A673 (cell line): ENCODE measurements around the gene E2F1. TPM values are rescaled to one million over a fixed set of nuclear protein-coding genes. Genes with fewer than 3 reads are reported as not detected.

Source experiments
- BruUV-seq: library from RNA; stranded (reverse); fragments of 400-500 nt; replicated peaks from 2 replicates; lab custom pipeline; 2021; lab: Mats Ljungman, UMichigan
- CTCF ChIA-PET: fragments of 300-600 bp; sonication (Branson Sonifier 250); formaldehyde crosslinking; loops from one replicate; lab custom pipeline; 2022; ENCODE audit warnings: antibody characterized with exemption; lab: Charles Lee
- POLR2A ChIA-PET: fragments of 300-600 bp; sonication (Branson Sonifier 250); formaldehyde crosslinking; loops from one replicate; lab custom pipeline; 2022; ENCODE audit warnings: antibody characterized with exemption; ENCODE audit not compliant: low non-redundant PET; lab: Charles Lee
- DNase-seq: peaks from one replicate; pipeline ENCODE4 v3.0.0-alpha.2; 2015; ENCODE audit warnings: low spot score
- H3K27ac ChIP-seq: fragments of 200-600 bp; sonication (generic); 2 replicates; pipeline ENCODE4 v1.5.1; 2016; ENCODE audit warnings: mixed run types, low read depth, mild to moderate bottlenecking, mixed read lengths, antibody characterized with exemption, low read length; ENCODE audit not compliant: poor library complexity, severe bottlenecking
- H3K27me3 ChIP-seq: fragments of 200-600 bp; sonication (generic); replicated peaks from 2 replicates; pipeline ENCODE4 v1.6.1; 2017; ENCODE audit warnings: mixed run types, low read depth, mild to moderate bottlenecking, mixed read lengths, antibody characterized with exemption, low read length; ENCODE audit not compliant: insufficient read depth, poor library complexity
- H3K36me3 ChIP-seq: fragments of 200-600 bp; sonication (generic); 2 replicates; pipeline ENCODE4 v1.6.1; 2016; ENCODE audit warnings: mixed run types, mild to moderate bottlenecking, mixed read lengths, antibody characterized with exemption, low read length; ENCODE audit not compliant: insufficient read depth, poor library complexity, severe bottlenecking
- H3K4me1 ChIP-seq: fragments of 200-600 bp; sonication (generic); 2 replicates; pipeline ENCODE4 v1.6.1; 2017; ENCODE audit warnings: mixed run types, mild to moderate bottlenecking, mixed read lengths, antibody characterized with exemption, low read length; ENCODE audit not compliant: insufficient read depth, poor library complexity, severe bottlenecking
- H3K4me3 ChIP-seq: fragments of 200-600 bp; sonication (generic); 2 replicates; pipeline ENCODE4 v1.5.1; 2016; ENCODE audit warnings: low read depth, mixed run types, mild to moderate bottlenecking, mixed read lengths, low read length; ENCODE audit not compliant: poor library complexity, severe bottlenecking
- H3K9me3 ChIP-seq: fragments of 200-600 bp; sonication (generic); 2 replicates; pipeline ENCODE4 v1.6.1; 2016; ENCODE audit warnings: mixed run types, low read depth, mild to moderate bottlenecking, mixed read lengths, antibody characterized with exemption, low read length; ENCODE audit not compliant: poor library complexity, severe bottlenecking
- EZH2 ChIP-seq: fragments of 200-600 bp; sonication (generic); IDR thresholded peaks from 2 replicates; pipeline ENCODE4 v1.6.1; 2017; ENCODE audit warnings: borderline replicate concordance, low read depth, mild to moderate bottlenecking, mixed read lengths, antibody characterized with exemption, low read length; ENCODE audit not compliant: poor library complexity, severe bottlenecking
- intact Hi-C: fragments of 100-400 bp; cut with micrococcal nuclease; formaldehyde crosslinking; loops from one replicate; pipeline ENCODE4 v1.10.0; 2022; ENCODE audit not compliant: unreplicated experiment
- total RNA-seq: library from RNA; stranded (reverse); gene quantifications from 2 replicates; pipeline ENCODE4 v1.2.3, GENCODE V29; 2021
- TF ChIP-seq, protein P1 (sequence below): fragments of 300-800, 200-600 bp; sonication (generic); conservative IDR thresholded peaks from 2 replicates; pipeline ENCODE4 v1.5.1; 2017; ENCODE audit warnings: low read depth, mild to moderate bottlenecking, antibody characterized with exemption, low read length, moderate library complexity, mixed read lengths

E2F1 gene
- total RNA-seq, 1 experiment from 2014 or later, result 86.0 TPM

DNA sequence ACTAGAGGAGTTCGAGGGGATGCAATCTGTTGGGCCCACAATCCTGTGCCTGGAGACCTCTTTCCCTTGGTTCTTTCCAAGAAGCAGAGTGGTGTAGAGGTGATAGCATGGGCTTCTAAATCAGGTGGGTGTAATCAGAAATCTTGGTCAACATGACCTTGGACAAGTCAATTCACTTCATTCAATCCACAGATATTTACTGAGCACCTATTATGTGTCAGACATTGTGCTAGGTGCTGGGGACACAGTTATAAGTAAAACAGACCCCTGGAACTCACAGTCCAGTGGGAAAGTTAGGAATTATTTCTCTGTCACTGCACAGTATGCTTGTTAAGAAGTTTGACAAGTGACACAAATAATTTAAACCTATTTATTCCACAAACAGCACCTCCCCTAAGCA is 3.3 kb upstream of the E2F1 start:
- DNase-seq, result no peak
- no peaks in the 10 kb centered on the region for H3K9me3 ChIP-seq
- H3K4me1 ChIP-seq, result peaks cover 13% of the 10 kb centered on the region
- H3K27ac ChIP-seq, result no peak overlapping the region
- POLR2A ChIA-PET, result no interaction called here
- intact Hi-C loops, result no loop called here
- H3K36me3 ChIP-seq, result no peaks in the 10 kb centered on the region
- H3K4me3 ChIP-seq, result no peak overlapping the region
- CTCF ChIA-PET, result no interaction called here
- TF ChIP-seq EZH2, result no peak
- TF ChIP-seq, protein P1, sequence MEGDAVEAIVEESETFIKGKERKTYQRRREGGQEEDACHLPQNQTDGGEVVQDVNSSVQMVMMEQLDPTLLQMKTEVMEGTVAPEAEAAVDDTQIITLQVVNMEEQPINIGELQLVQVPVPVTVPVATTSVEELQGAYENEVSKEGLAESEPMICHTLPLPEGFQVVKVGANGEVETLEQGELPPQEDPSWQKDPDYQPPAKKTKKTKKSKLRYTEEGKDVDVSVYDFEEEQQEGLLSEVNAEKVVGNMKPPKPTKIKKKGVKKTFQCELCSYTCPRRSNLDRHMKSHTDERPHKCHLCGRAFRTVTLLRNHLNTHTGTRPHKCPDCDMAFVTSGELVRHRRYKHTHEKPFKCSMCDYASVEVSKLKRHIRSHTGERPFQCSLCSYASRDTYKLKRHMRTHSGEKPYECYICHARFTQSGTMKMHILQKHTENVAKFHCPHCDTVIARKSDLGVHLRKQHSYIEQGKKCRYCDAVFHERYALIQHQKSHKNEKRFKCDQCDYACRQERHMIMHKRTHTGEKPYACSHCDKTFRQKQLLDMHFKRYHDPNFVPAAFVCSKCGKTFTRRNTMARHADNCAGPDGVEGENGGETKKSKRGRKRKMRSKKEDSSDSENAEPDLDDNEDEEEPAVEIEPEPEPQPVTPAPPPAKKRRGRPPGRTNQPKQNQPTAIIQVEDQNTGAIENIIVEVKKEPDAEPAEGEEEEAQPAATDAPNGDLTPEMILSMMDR, result no peak
- BruUV-seq, result no TSS peak
- no peaks in the 10 kb centered on the region for H3K27me3 ChIP-seq

DNA sequence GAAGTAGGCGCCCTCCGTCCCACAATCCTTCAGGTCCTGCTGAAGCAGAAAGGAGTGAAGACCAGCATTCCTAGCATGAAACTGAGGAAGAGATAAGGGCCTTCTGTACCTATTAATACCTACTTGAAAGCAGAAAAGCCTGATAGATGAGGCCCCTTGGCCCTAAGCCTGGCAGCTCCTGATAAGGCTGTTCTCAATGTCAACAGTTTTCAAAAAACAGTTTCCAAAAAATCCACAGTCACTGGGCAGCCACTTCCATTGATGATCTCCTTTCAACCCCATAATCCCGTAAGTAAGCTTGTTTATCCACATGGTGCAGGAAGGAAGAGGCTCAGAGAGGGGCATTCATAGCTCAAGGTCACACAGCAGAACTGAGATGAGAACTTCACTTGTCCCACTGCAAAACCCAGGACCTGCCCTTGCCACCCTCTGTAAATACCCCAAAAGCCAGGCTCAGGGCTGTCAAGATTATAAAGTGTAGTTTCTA is 2.8 kb upstream of the E2F1 start:
- no peaks in the 10 kb centered on the region for H3K36me3 ChIP-seq
- CTCF ChIA-PET, result no interaction called here
- H3K9me3 ChIP-seq, result no peaks in the 10 kb centered on the region
- intact Hi-C loops, result no loop called here
- DNase-seq, result no peak
- no TSS peak for BruUV-seq
- H3K27me3 ChIP-seq, result no peaks in the 10 kb centered on the region
- H3K4me1 ChIP-seq, result peaks cover 18% of the 10 kb centered on the region
- POLR2A ChIA-PET, result no interaction called here
- no peak overlapping the region for H3K4me3 ChIP-seq
- no peak overlapping the region for H3K27ac ChIP-seq
- TF ChIP-seq EZH2, result no peak
- TF ChIP-seq, protein P1, result no peak

DNA sequence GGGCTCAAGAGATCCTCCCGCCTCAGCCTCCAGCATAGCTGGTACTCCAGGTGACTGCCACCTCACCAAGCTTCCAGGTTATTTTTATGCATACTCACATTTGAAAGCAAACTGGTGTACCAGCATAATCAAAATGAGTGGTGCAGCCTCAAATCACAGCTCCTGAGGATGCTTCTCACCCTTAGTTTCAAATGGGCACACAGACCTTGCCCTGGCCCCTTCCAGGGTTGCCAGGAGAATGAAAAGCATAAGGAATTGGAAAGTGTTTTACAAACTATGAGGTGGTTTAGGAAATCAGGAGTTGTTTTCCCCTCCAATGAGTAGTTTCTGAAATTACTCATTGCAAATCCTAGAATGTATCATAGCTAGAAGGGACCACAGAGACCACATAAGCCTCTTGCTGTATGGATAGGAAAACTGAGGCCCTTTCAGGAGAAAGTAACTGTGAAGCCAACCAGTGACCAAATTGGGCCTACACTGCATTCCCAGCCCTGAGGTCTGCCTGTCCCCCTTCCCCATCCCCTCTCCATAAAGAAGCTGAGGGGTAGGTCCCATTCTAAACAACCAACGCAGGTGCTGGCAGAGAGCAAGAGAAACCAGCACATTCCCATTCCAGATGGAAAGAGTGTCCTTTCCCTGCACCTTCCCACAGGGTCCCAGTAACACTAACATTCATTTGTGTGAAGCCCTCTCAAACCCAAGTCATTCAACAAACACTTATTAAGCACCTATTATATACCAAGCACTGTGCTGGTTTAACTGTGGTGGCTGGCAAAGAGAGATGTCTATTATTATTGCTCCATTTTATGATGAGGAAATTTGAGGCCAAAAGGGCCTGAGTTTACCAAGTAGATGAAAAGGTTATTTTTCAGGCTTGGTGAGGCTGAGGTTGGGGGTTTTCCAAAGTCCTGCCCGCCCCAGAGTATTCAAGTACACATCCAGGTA is 2.1 kb upstream of the E2F1 start:
- POLR2A ChIA-PET, result no interaction called here
- CTCF ChIA-PET, result no interaction called here
- H3K4me3 ChIP-seq, result no peak overlapping the region
- TF ChIP-seq, protein P1, result no peak
- no peak for TF ChIP-seq EZH2
- BruUV-seq, result no TSS peak
- intact Hi-C loops, result no loop called here
- H3K4me1 ChIP-seq, result peaks cover 21% of the 10 kb centered on the region
- no peak for DNase-seq
- no peak overlapping the region for H3K27ac ChIP-seq
- H3K27me3 ChIP-seq, result no peaks in the 10 kb centered on the region
- no peaks in the 10 kb centered on the region for H3K36me3 ChIP-seq
- H3K9me3 ChIP-seq, result no peaks in the 10 kb centered on the region
